Gastroesophageal sphincter (tissue), 4 donors: ENCODE measurements around the gene TRPM7. TPM values are rescaled to one million over a fixed set of nuclear protein-coding genes. Genes with fewer than 3 reads are reported as not detected.

Experiments used
- small RNA-seq, 4 donors: library from RNA; depleted of rRNA; stranded (forward); fragments of <200 nt; gene quantifications; one replicate each; pipeline ENCODE3, GENCODE V24; 2016
- total RNA-seq, 4 donors: library from RNA; depleted of rRNA; stranded (reverse); fragments of >200 nt; gene quantifications; one replicate each; pipeline ENCODE4 v1.1.0, GENCODE V29; 2016

The TRPM7 gene
- total RNA-seq, 4 donors from 2014 or later: 29.1 to 82.0 (median 40.3) TPM

Small RNAs within 50 kb of the gene (small RNA-seq; reads per million reads assigned to genes)
- 0 reads per million in 4 donors for gene RN7SL354P

Other genes with a start within 250 kb of the TRPM7 start
- under 1 TPM in 1 of 4 donors, not detected in 3; 0.94 TPM for gene USP50, start 140.1 kb downstream of the TRPM7 start, total RNA-seq
- gene SPPL2A, start 78.9 kb upstream of the TRPM7 start, total RNA-seq: 100 to 1,000 TPM; 114 to 236 (median 140) TPM
- 10 to 100 TPM; 10.6 to 18.5 (median 14.0) TPM for gene AP4E1, start 221.9 kb upstream of the TRPM7 start, total RNA-seq